ENCODE measurements around the gene PRPH2. TPM values are rescaled to one million over a fixed set of nuclear protein-coding genes. Genes with fewer than 3 reads are reported as not detected.
A peak's percentile ranks its signal among the peaks of the same experiment; 100 is the strongest.

Gene PRPH2
- total and polyA plus RNA-seq, 2 of the 13 experiments (the other 11 are each of a cell fraction or from before 2014, with no cell fraction given) = 0.03 to 0.04 TPM

GRCh38 chr6:42745640-42746462, 23.5 kb upstream of the PRPH2 start, which contains the start of gene TBCC (continued):
- TF ChIP-seq ZHX2 (IDR thresholded peaks at IDR 0.05; ENCODE audit: low read depth) = peak; percentile 54; the same call in 1 of the 2 replicates
- 0 out of 2 replicates have a peak, but pooled peaks have one; percentile 50 for TF ChIP-seq ZHX2 (CRISPR knock-in tag; IDR thresholded peaks at IDR 0.05; ENCODE audit: borderline replicate concordance)
- no peak for TF ChIP-seq ZNF646 (CRISPR knock-in tag; IDR thresholded peaks at IDR 0.05)
- peak; percentile 93 for TF ChIP-seq ZNF362 (CRISPR knock-in tag; IDR thresholded peaks at IDR 0.05; ENCODE audit: borderline replicate concordance)
- TF ChIP-seq ZNF446 (CRISPR knock-in tag; IDR thresholded peaks at IDR 0.05) = 0 out of 2 replicates have a peak, but pooled peaks have one; percentile 5
- TF ChIP-seq BHLHE40 (IDR thresholded peaks at IDR 0.05; ENCODE audit: low read length) = no peak; the same call in 1 of the 2 replicates
- no peak; the same call in 1 of the 2 replicates for TF ChIP-seq GZF1 (CRISPR knock-in tag; IDR thresholded peaks at IDR 0.05)
- no peak; the same call in 1 of the 2 replicates for TF ChIP-seq BATF2 (CRISPR knock-in tag; IDR thresholded peaks at IDR 0.05)
- TF ChIP-seq ZBTB4 (CRISPR knock-in tag; IDR thresholded peaks at IDR 0.05; ENCODE audit: borderline replicate concordance) = no peak
